ENCODE data around the gene TMEM238L.

TMEM238L gene

GRCh38 chr17:10803830-10804475 is at the start of gene TMEM238L:
TMEM238L (minus strand) TSS chr17:10804099; CDS start chr17:10803963, 136 bp downstream.
- TF ChIP-seq NFIC (IDR thresholded peaks at IDR 0.05) (no peak), EP300 (IDR thresholded peaks at IDR 0.05; ENCODE audit: borderline replicate concordance) (no peak), YY1 (IDR thresholded peaks at IDR 0.05; ENCODE audit: low read depth) (no peak), CREB1 (IDR thresholded peaks at IDR 0.05; ENCODE audit: low read depth) (no peak), FOXM1 (IDR thresholded peaks at IDR 0.05; ENCODE audit: borderline replicate concordance, low read depth) (no peak), MAX (IDR thresholded peaks at IDR 0.05) (no peak)

- TF ChIP-seq CEBPB (IDR thresholded peaks at IDR 0.05) (no peak), TCF12 (IDR thresholded peaks at IDR 0.05; ENCODE audit: low read depth) (no peak), FOXM1 (IDR thresholded peaks at IDR 0.05; ENCODE audit: borderline replicate concordance, low read depth) (no peak), TEAD4 (IDR thresholded peaks at IDR 0.05) (no peak), MAX (IDR thresholded peaks at IDR 0.05) (no peak), NFIC (IDR thresholded peaks at IDR 0.05) (no peak), RAD21 (IDR thresholded peaks at IDR 0.05; ENCODE audit: low read depth) (no peak), REST (IDR thresholded peaks at IDR 0.05; ENCODE audit: low read depth) (no peak), YY1 (IDR thresholded peaks at IDR 0.05; ENCODE audit: low read depth) (no peak), USF1 (IDR thresholded peaks at IDR 0.05) (no peak), ZBTB7A (IDR thresholded peaks at IDR 0.05; ENCODE audit: low read depth) (no peak), CREB1 (IDR thresholded peaks at IDR 0.05; ENCODE audit: low read depth) (no peak), EP300 (IDR thresholded peaks at IDR 0.05; ENCODE audit: borderline replicate concordance) (no peak)
These were observed 41.5 kb upstream of the TMEM238L start for GRCh38 chr17:10845388-10845751.

GRCh38 chr17:10844621-10845387 is 40.9 kb upstream of the TMEM238L start:
- TF ChIP-seq EGR1 (IDR thresholded peaks at IDR 0.05) (no peak), RAD21 (IDR thresholded peaks at IDR 0.05; ENCODE audit: low read depth) (peak; percentile 84), REST (IDR thresholded peaks at IDR 0.05; ENCODE audit: low read depth) (no peak), TEAD4 (IDR thresholded peaks at IDR 0.05) (no peak), TAF1 (IDR thresholded peaks at IDR 0.05; ENCODE audit: low read depth) (no peak)

GRCh38 chr17:10843811-10844210 is 39.9 kb upstream of the TMEM238L start:
- TF ChIP-seq REST (IDR thresholded peaks at IDR 0.05; ENCODE audit: low read depth) (no peak), EP300 (IDR thresholded peaks at IDR 0.05; ENCODE audit: borderline replicate concordance) (no peak), MAX (IDR thresholded peaks at IDR 0.05) (no peak), CREB1 (IDR thresholded peaks at IDR 0.05; ENCODE audit: low read depth) (no peak), TCF12 (IDR thresholded peaks at IDR 0.05; ENCODE audit: low read depth) (no peak), ZBTB7A (IDR thresholded peaks at IDR 0.05; ENCODE audit: low read depth) (no peak), RAD21 (IDR thresholded peaks at IDR 0.05; ENCODE audit: low read depth) (no peak), CEBPB (IDR thresholded peaks at IDR 0.05) (no peak), TEAD4 (IDR thresholded peaks at IDR 0.05) (no peak), NFIC (IDR thresholded peaks at IDR 0.05) (no peak), USF1 (IDR thresholded peaks at IDR 0.05) (no peak), EGR1 (IDR thresholded peaks at IDR 0.05) (no peak), YY1 (IDR thresholded peaks at IDR 0.05; ENCODE audit: low read depth) (no peak), TAF1 (IDR thresholded peaks at IDR 0.05; ENCODE audit: low read depth) (no peak), FOXM1 (IDR thresholded peaks at IDR 0.05; ENCODE audit: borderline replicate concordance, low read depth) (no peak)

All from Ishikawa (cell line).